WTC11 (cell line): ENCODE data around the gene BEGAIN. TPM values are rescaled to one million over a fixed set of nuclear protein-coding genes. Genes with fewer than 3 reads are reported as not detected.

Source experiments
- ATAC-seq: fragments of 200-7000 bp; cut with Tn5 transposase; 2 replicates; pipeline ENCODE4 v1.10.0; 2021; ENCODE audit warnings: mild to moderate bottlenecking, moderate library complexity
- CTCF ChIA-PET: fragments of 300-600 bp; sonication (Branson Sonifier 250); formaldehyde crosslinking; loops from one replicate; lab custom pipeline; 2021; ENCODE audit warnings: antibody characterized with exemption; lab: Charles Lee
- POLR2A ChIA-PET: fragments of 350-600 bp; sonication (Branson Sonifier 250); formaldehyde crosslinking; loops from one replicate; lab custom pipeline; 2021; ENCODE audit warnings: antibody characterized with exemption; lab: Charles Lee
- DNase-seq: peaks from one replicate; pipeline ENCODE4 v3.0.0; 2021; ENCODE audit warnings: low spot score
- H3K27ac Mint-ChIP-seq: 2 replicates; pipeline ENCODE4 v1.8.0; 2021; ENCODE audit warnings: mixed read lengths
- H3K27me3 Mint-ChIP-seq: 2 replicates; pipeline ENCODE4 v1.8.0; 2021; ENCODE audit warnings: low read depth, mild to moderate bottlenecking, moderate library complexity, mixed read lengths
- H3K36me3 Mint-ChIP-seq: 2 replicates; pipeline ENCODE4 v1.8.0; 2021; ENCODE audit warnings: mixed read lengths
- H3K4me1 Mint-ChIP-seq: 2 replicates; pipeline ENCODE4 v1.8.0; 2022; ENCODE audit warnings: mixed read lengths
- H3K4me3 Mint-ChIP-seq: 2 replicates; pipeline ENCODE4 v1.8.0; 2021; ENCODE audit warnings: mild to moderate bottlenecking, moderate library complexity, mixed read lengths
- H3K9me3 Mint-ChIP-seq: 2 replicates; pipeline ENCODE4 v1.8.0; 2021; ENCODE audit warnings: mixed read lengths
- ARID4B ChIP-seq: sonication (generic); formaldehyde crosslinking; IDR thresholded peaks from 2 replicates; pipeline ENCODE4 v1.8.0; 2023; ENCODE audit warnings: missing genetic modification reagents, mild to moderate bottlenecking, borderline replicate concordance
- ATF1 ChIP-seq: sonication (generic); formaldehyde crosslinking; IDR thresholded peaks from 2 replicates; pipeline ENCODE4 v1.8.1; 2023; ENCODE audit warnings: mild to moderate bottlenecking, moderate library complexity, missing genetic modification reagents
- FOXP4 ChIP-seq: sonication (generic); formaldehyde crosslinking; IDR thresholded peaks from 2 replicates; pipeline ENCODE4 v1.8.0; 2022; ENCODE audit warnings: mild to moderate bottlenecking, missing genetic modification reagents
- GABPB1 ChIP-seq: sonication (generic); formaldehyde crosslinking; IDR thresholded peaks from 2 replicates; pipeline ENCODE4 v1.8.1; 2023; ENCODE audit warnings: mild to moderate bottlenecking, missing genetic modification reagents
- GTF2I ChIP-seq: fragments of 250-450 bp; sonication (Bioruptor Pico); conservative IDR thresholded peaks from 2 replicates; pipeline ENCODE4 v1.4.0; 2021; ENCODE audit warnings: mild to moderate bottlenecking
- HMGA2 ChIP-seq: fragments of 250-450 bp; sonication (Bioruptor Pico); IDR thresholded peaks from 2 replicates; pipeline ENCODE4 v1.4.0; 2021; ENCODE audit warnings: mild to moderate bottlenecking, moderate library complexity
- KAT7 ChIP-seq: sonication (generic); formaldehyde crosslinking; IDR thresholded peaks from 2 replicates; pipeline ENCODE4 v1.8.1; 2023; ENCODE audit warnings: missing genetic modification reagents, mild to moderate bottlenecking, borderline replicate concordance
- MLX ChIP-seq: sonication (generic); formaldehyde crosslinking; IDR thresholded peaks from 2 replicates; pipeline ENCODE4 v1.8.1; 2023; ENCODE audit warnings: mild to moderate bottlenecking, missing genetic modification reagents, moderate library complexity
- MYBL2 ChIP-seq: sonication (generic); formaldehyde crosslinking; IDR thresholded peaks from 2 replicates; pipeline ENCODE4 v1.8.1; 2023; ENCODE audit warnings: mild to moderate bottlenecking, moderate library complexity, missing genetic modification reagents
- NR1H2 ChIP-seq: sonication (generic); formaldehyde crosslinking; IDR thresholded peaks from 2 replicates; pipeline ENCODE4 v1.9.0; 2021; ENCODE audit warnings: mild to moderate bottlenecking, moderate library complexity, missing genetic modification reagents
- SMAD3 ChIP-seq: sonication (generic); formaldehyde crosslinking; IDR thresholded peaks from 2 replicates; pipeline ENCODE4 v1.8.0; 2022; ENCODE audit warnings: missing genetic modification reagents, mild to moderate bottlenecking, borderline replicate concordance
- SOX15 ChIP-seq: fragments of 250-450 bp; sonication (Bioruptor Pico); IDR thresholded peaks from 2 replicates; pipeline ENCODE4 v1.9.0; 2021; ENCODE audit warnings: mild to moderate bottlenecking
- SP1 ChIP-seq: sonication (generic); formaldehyde crosslinking; conservative IDR thresholded peaks from 2 replicates; pipeline ENCODE4 v1.8.1; 2022; ENCODE audit warnings: missing genetic modification reagents
- TCF7 ChIP-seq: sonication (generic); formaldehyde crosslinking; IDR thresholded peaks from 2 replicates; pipeline ENCODE4 v1.8.0; 2022; ENCODE audit warnings: mild to moderate bottlenecking, low read depth, missing genetic modification reagents, moderate library complexity
- TEAD4 ChIP-seq: sonication (generic); formaldehyde crosslinking; IDR thresholded peaks from 2 replicates; pipeline ENCODE4 v1.8.0; 2022; ENCODE audit warnings: mild to moderate bottlenecking, missing genetic modification reagents
- ZNF532 ChIP-seq: fragments of 250-450 bp; sonication (Bioruptor Pico); IDR thresholded peaks from 2 replicates; pipeline ENCODE4 v1.9.0; 2021; ENCODE audit warnings: mild to moderate bottlenecking, borderline replicate concordance
- total RNA-seq: library from RNA; stranded (reverse); gene quantifications from 3 replicates; pipeline ENCODE4 v1.2.3, GENCODE V29; 2021

Gene BEGAIN
- total RNA-seq, 1 experiment from 2014 or later: 1.3 TPM

GRCh38 chr14:100609941-100610391, 22.7 kb upstream of the BEGAIN start (continued):
- no peak for TF ChIP-seq ARID4B (CRISPR knock-in tag)
- TF ChIP-seq KAT7: no peak

GRCh38 chr14:100609331-100609870, 22.2 kb upstream of the BEGAIN start:
- no peaks in the 10 kb centered on the region; the same call in 1 of the 2 replicates for H3K27me3 Mint-ChIP-seq
- no peak for ATAC-seq
- CTCF ChIA-PET: interaction anchor here (1.4 kb wide), 1 partner anchor 36 kb away, joined by 8 read pairs; no protein-coding TSS in a partner anchor
- no peak for DNase-seq
- H3K4me3 Mint-ChIP-seq: no peak overlapping the region
- H3K9me3 Mint-ChIP-seq: peaks cover 5% of the 10 kb centered on the region
- no peak overlapping the region for H3K27ac Mint-ChIP-seq
- H3K36me3 Mint-ChIP-seq: no peaks in the 10 kb centered on the region
- POLR2A ChIA-PET: no interaction called here
- H3K4me1 Mint-ChIP-seq: no peaks in the 10 kb centered on the region
- no peak for TF ChIP-seq GTF2I
- no peak for TF ChIP-seq SOX15
- no peak for TF ChIP-seq FOXP4 (CRISPR knock-in tag)
- no peak for TF ChIP-seq HMGA2
- no peak for TF ChIP-seq ARID4B (CRISPR knock-in tag)
- no peak for TF ChIP-seq MYBL2 (CRISPR knock-in tag)
- no peak for TF ChIP-seq GABPB1 (CRISPR knock-in tag)
- TF ChIP-seq SP1 (CRISPR knock-in tag): no peak
- TF ChIP-seq TCF7 (CRISPR knock-in tag): no peak
- no peak for TF ChIP-seq MLX (CRISPR knock-in tag)
- TF ChIP-seq ATF1 (CRISPR knock-in tag): no peak
- no peak for TF ChIP-seq NR1H2 (CRISPR knock-in tag)
- TF ChIP-seq SMAD3 (CRISPR knock-in tag): no peak
- TF ChIP-seq TEAD4 (CRISPR knock-in tag): no peak
- TF ChIP-seq ZNF532 (CRISPR knock-in tag): no peak
